NCI-H1436 (cell line): Measurements from ENCODE around the gene ANP32D.
"Not testable (repeated sequence)": the region's sequence is repeated elsewhere in the genome, so short reads cannot be mapped to it uniquely, and the experiment has no call there.

Experiments
- DNase-seq: peaks from one replicate; lab custom pipeline; 2025; lab: John Stamatoyannopoulos, UW

Gene ANP32D

DNA sequence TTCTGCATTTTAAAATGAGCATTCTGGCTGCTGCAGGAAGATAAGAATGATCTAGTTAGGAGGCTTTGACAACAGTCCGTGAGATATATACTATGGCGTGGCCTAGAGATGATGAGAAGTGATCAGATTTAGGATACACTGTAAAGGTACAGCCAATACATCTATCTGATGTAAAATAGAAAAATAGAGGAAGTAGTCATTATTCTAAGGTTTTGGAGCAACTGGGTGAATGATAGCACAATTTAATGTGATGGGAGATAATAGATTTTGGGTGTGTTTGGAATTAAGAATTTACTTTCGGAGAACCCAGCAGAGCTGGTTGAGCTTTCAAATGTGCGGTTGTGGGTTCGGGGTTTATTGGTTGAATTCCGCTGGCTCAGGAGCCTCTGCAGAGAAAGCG, at the start of gene ANP32D:
ANP32D (plus strand) TSS at position 301 of the 400 bp plus-strand sequence. CDS start 106 bp downstream, outside the sequence.
- no peak for DNase-seq

GRCh38 chr12:48423171-48423570, 49.2 kb upstream of the ANP32D start:
- DNase-seq, result no peak

DNA sequence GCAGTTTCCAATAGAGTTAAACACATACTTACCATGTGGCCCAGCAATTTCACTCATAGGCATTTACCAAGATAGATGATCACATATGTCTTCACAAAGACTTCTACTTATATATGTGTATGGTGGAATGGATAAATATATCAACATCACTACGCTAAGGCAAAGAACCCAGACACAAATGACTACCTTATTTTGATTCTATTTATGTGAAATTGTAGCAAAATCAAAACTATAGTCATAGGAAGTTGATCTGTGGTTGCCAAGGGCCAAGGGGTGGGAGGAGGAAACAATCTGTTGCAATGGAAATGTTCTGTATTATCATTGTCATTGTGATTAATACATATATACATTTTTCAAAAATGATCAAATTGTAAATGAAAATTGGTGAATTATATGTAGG, 47.7 kb upstream of the ANP32D start:
- no peak for DNase-seq

- not testable (repeated sequence) for DNase-seq
These were observed 38.3 kb upstream of the ANP32D start for GRCh38 chr12:48434016-48434415.

- no peak for DNase-seq
These were observed 31.3 kb upstream of the ANP32D start for GRCh38 chr12:48441069-48441468.

DNA sequence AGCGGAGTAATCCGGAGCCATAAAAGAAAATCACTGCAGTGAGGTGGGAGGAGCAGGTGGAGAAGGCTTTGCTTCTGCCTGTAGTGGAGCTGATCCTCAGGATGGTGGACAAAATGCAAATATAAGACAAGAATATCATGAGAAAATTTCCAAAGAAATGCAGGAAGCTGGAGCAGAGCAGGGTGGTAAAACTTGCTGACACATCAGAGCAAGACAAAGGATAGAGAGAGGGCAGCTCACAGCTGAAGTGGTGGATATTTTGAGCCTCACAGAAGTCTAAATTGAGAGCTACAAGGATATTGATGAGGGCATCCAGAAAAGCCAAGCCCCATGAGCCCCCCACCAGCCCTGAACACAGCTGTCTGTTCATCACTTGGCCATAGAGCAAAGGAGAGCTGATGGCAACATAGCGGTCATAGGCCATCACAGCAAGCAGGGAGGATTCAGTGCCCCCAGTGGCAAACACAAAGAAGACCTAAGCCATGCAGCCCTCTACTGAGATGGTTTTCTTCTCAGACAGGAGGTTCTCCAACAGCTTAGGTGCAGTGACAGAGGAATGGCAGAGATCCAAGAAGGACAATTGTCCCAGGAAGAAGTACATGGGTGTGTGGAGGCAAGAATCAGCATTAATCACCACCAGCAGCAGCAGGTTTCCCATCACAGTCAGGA, 30.0 kb upstream of the ANP32D start:
- no peak for DNase-seq

DNA sequence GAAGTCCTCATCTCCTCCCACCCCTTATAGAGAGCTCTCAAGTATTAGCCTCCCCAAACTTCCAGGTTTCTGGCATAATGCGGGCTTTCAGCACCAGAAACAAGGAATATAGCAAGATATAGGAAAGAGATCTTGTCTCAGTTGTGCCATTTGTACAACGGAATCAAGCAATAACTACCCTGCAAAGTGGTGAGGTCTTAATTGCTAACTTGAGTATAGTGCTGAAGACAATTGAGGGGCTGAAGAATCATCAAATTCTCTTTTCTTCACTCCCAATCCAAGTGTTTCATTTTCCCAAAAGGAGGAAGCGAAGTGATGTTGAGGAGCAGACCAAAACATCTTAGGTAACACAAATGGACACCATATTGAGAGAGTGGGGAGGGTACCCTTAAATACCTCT, 26.8 kb upstream of the ANP32D start:
- DNase-seq, result no peak

GRCh38 chr12:48446161-48446776, 26.1 kb upstream of the ANP32D start:
- DNase-seq, result no peak

DNA sequence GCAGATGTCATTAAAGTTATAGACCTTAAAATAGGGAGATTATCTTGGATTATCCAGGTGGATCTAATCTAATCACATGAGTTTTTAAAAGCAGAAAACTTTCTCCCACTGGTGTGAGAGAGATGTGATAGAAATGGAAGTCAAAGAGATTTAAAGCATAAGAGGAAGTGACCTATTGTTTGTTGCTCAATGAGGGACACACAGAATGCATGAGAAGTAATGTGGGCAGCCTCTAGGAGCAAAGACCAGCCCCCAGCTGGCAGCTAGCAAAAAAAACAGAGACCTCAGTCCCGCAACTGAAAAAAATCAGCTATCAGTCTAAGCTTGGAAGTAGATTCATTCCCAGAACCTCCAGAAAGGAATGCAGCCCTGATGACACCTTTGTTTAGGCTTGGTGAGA, 24.6 kb upstream of the ANP32D start:
- no peak for DNase-seq

- no peak for DNase-seq
These were observed 21.0 kb upstream of the ANP32D start for GRCh38 chr12:48451372-48451771.

- not testable (repeated sequence) for DNase-seq
These were observed 19.4 kb upstream of the ANP32D start for GRCh38 chr12:48452961-48453360.

- DNase-seq, result no peak
These were observed 17.7 kb upstream of the ANP32D start for GRCh38 chr12:48454667-48455066.

DNA sequence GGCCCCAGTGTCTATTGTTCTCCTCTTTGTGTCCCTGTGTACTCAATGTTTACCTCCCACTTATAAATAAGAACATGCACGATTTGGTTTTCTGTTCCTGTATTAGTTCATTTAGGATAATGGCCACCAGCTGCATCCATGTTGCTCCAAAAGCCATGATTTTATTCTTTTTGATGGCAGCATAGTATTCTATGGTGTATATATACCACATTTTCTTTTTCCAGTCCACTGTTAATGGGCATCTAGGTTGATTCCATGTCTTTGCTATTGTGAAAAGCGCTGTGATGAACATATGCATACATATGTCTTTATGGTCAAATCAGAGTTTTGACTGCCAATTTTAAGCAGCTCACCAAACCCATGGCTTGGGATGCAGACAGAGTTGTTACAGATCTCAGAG, 17.2 kb upstream of the ANP32D start:
- DNase-seq, result no peak

DNA sequence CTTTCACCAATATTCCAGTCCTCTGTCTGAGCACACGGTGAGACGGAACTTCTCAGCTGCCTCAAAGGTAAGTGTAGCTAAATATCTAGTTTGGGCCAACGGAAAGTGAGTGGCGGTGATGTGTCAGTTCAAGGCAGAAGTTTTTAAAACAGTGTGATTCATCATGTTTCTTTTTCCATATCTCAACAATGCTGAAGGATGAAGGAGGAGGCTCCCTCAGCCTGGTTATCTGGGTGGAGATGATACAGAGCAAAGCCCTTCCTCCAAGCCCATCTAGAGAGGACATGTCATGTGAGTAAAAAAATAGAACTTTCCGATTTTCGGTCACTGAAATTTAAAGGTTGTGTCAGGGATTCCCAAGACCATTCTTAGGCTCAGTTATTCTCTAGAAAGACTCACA, 13.1 kb upstream of the ANP32D start:
- no peak for DNase-seq

DNA sequence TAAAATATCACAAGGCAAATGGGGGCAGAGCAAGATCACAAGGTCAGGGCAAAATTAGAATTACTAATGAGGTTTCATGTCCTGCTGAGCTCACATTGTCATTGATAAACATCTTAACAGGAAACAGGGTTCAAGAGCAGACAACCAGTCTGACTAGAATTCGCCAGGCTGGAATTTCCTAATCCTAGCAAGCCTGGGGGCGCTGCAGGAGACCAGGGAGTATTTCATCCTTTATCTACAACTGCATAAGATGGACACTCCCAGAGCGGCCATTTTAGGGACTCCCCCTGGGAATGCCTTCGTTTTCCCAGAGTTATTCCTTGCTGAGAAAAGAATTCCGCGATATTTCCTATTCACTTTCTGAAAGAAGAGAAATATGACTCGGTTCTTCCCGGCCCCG, 3.3 kb upstream of the ANP32D start:
- DNase-seq, result not testable (repeated sequence)

DNA sequence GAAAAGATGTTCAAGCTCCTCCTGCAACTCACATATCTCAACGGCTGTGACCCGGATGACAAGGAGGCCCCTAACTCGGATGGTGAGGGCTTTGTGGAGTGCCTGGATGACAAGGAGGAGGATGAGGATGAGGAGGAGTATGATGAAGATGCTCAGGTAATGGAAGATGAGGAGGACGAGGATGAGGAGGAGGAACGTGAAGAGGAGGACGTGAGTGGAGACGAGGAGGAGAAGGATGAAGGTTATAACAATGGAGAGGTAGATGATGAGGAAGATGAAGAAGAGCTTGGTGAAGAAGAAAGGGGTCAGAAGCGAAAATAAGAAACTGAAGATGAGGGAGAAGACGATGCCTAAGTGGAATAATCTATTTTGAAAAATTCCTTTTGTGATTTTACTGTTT, 702 bp downstream of the ANP32D start:
- DNase-seq, result no peak

- DNase-seq, result not testable (repeated sequence)
These were observed 2.1 kb downstream of the ANP32D start for GRCh38 chr12:48474497-48474896.

GRCh38 chr12:48482198-48482597, 9.8 kb downstream of the ANP32D start, which contains the start of gene C12orf54:
Gene C12orf54 (plus strand): TSS chr12:48482498. CDS start chr12:48483297, 799 bp downstream.
- DNase-seq, result no peak

DNA sequence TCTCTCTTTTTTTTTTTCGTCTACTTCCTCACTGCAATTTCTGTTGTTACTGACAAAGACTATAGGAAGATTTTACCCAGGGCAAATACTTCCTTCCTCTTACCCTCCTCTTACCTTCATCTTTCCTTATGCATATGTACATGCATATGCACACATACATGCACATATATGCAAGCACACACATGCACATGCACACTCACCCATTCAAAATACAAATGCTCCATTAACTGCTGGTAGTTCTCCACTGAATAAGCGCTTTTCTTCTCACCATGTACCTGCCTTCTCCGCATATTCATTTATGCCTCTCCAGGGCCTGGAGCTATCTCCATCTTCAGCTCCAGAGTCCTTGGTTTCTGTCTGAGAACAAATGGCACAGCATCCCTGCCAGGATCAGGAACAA, 10.6 kb downstream of the ANP32D start:
- no peak for DNase-seq

DNA sequence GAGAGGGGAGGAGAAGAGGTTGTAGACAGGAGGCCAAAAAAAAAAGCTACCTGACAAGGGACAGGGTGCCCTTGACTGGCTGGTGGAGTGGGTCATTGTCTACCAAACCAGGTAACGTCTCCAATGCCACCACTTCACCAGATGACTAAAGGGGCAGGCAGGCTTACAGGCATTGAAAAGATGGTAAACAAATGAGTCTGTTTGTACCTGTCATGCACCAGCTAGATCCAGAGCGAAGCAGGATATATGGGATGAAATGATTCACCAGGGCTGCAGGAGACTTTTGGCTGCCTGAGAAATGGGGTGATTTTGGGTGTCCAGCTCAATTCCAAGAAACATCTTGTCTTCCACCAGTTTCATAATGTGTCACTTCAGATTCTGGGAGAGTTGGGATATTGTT, 13.9 kb downstream of the ANP32D start:
- no peak for DNase-seq

DNA sequence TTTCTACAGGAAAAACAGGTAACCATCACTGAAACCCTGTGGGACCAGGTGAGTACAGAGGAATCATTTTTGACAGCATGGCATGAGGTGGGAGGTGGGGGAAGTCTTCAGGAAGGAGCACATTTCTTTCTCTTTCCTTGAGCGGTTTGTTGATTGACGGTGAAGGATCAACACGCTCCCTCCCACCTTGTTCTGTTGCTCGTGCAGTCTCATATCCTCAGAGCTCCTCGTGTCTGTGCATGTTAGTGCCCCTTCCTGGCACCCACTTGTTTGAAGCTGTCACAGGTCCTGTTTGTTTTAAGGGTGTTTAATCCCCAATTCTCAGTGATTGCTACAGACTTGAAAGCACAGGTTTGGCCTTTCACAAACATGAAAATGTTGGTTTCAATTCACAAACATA, 14.3 kb downstream of the ANP32D start:
- DNase-seq, result no peak

DNA sequence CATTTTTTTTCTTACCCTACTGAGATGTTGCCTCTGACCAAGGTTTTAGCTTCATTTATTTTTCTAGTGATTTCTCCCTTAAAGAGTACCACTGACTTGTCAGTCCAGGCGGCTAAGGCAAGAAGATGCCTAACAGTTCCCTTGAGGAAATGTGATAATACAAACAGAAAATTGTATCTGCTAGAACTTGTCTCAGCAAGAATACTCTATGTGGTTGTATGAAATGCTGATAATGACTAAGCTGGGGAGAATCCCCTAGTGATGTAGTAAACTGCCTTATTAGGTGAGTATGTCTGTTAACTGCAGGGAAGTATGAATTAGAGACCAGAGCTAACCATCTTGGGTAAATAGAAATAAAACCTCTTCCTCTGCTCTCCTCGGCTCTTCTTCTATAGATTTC, 16.7 kb downstream of the ANP32D start:
- no peak for DNase-seq

GRCh38 chr12:48489456-48489855, 17.1 kb downstream of the ANP32D start:
- DNase-seq, result not testable (repeated sequence)

DNA sequence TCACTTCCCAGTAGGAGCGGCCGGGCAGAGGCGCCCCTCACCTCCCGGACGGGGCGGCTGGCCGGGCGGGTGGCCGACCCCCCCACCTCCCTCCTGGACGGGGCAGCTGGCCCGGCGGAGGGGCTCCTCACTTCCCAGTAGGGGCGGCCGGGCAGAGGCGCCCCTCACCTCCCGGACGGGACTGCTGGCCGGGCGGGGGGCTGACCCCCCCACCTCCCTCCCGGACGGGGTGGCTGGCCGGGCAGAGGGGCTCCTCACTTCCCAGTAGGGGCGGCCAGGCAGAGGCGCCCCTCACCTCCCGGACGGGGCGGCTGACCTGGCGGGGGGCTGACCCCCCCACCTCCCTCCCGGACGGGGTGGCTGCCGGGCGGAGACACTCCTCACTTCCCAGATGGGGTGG, 27.9 kb downstream of the ANP32D start:
- DNase-seq, result not testable (repeated sequence)
